WERI-Rb-1 (cell line): Measurements from ENCODE around the gene TTLL5.

Source experiments
- DNase-seq: peaks from one replicate; pipeline ENCODE4 v3.0.0-alpha.2; 2020
- H3K27ac ChIP-seq: fragments of 250-450 bp; sonication (Bioruptor Pico); 2 replicates; pipeline ENCODE4 v1.5.1; 2020; ENCODE audit warnings: mild to moderate bottlenecking, moderate library complexity
- H3K27me3 ChIP-seq: fragments of 250-450 bp; sonication (Bioruptor Pico); 2 replicates; pipeline ENCODE4 v1.5.1; 2021; ENCODE audit warnings: mild to moderate bottlenecking, low read depth, moderate library complexity; ENCODE audit not compliant: insufficient read depth, severe bottlenecking
- H3K36me3 ChIP-seq: fragments of 250-450 bp; sonication (Bioruptor Pico); 2 replicates; pipeline ENCODE4 v1.5.1; 2020; ENCODE audit warnings: mild to moderate bottlenecking, moderate library complexity
- H3K4me3 ChIP-seq: 2 replicates; pipeline ENCODE4 v1.5.1; 2011; ENCODE audit warnings: low read depth, mild to moderate bottlenecking, control low read depth, low read length
- H3K9me3 ChIP-seq: fragments of 250-450 bp; sonication (Bioruptor Pico); 2 replicates; pipeline ENCODE4 v1.5.1; 2021; ENCODE audit warnings: mild to moderate bottlenecking, moderate library complexity; ENCODE audit not compliant: severe bottlenecking
- TF ChIP-seq, protein P1 (sequence below): IDR thresholded peaks from 2 replicates; pipeline ENCODE4 v1.5.1; 2011; ENCODE audit warnings: low read depth, mild to moderate bottlenecking, control low read depth, inconsistent platforms, low read length

TTLL5 gene

DNA sequence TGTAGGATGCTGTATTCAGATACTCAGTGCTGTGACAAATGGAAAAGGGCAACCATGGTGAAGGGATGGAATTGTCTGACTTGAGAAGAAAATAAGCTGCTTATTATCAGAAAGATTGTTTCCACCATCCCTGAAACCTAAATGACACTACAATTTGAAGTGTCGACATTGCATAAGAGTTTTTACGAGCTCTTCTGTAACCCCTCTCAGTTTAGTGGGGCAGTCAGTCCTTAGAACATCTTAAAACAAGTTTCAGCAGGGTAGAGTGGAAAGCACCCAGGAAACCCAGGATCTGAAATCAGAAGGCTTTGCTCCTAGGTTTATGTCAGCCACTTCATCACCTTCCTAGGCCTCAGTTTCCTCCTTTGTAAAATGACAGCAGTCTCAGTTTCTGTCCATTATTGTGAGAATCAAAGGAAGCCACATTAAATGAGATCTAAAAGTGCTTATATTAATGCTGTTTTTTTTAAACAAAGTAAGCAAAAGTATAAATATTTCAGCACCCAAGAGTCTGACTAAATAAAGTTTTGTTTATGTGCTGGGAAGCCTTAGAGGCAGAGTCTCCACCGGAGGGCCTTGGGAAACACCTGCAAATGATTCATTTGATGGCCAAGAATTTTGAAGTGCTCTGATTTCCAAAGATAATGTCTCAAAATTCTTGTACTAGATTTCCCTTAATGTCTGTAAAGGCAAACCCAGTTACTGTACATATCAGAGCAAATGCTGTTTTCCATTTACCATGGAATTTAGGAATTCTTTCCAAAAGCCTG lies 326.3 kb downstream of the TTLL5 start:
- Histone ChIP-seq H3K9me3 (no peaks in the 10 kb centered on the region), H3K36me3 (peaks cover 8% of the 10 kb centered on the region), H3K27ac (no peak overlapping the region), H3K4me3 (no peak overlapping the region), H3K27me3 (no peaks in the 10 kb centered on the region)
- TF ChIP-seq, protein P1, sequence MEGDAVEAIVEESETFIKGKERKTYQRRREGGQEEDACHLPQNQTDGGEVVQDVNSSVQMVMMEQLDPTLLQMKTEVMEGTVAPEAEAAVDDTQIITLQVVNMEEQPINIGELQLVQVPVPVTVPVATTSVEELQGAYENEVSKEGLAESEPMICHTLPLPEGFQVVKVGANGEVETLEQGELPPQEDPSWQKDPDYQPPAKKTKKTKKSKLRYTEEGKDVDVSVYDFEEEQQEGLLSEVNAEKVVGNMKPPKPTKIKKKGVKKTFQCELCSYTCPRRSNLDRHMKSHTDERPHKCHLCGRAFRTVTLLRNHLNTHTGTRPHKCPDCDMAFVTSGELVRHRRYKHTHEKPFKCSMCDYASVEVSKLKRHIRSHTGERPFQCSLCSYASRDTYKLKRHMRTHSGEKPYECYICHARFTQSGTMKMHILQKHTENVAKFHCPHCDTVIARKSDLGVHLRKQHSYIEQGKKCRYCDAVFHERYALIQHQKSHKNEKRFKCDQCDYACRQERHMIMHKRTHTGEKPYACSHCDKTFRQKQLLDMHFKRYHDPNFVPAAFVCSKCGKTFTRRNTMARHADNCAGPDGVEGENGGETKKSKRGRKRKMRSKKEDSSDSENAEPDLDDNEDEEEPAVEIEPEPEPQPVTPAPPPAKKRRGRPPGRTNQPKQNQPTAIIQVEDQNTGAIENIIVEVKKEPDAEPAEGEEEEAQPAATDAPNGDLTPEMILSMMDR = no peak
- no peak for DNase-seq

DNA sequence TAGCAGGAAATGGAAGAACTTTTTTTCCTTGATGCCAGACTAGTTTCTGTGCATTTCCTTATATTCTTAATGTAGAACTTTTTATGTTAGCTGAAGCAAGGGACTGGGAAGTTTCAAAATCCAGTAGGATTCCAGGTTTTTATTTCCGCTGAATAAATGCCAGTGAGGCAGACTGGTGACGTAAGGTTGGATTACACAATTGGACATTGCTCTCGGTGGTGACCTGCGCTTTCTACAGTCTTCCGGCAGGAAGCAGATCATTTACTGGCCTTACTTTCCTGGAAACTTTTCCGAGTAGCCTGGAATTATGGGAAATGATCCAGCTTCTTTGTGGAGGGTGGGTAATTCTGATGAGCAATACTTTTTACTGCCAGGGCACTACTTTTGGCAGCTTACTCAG lies 328.1 kb downstream of the TTLL5 start:
- H3K27me3 ChIP-seq = no peaks in the 10 kb centered on the region
- TF ChIP-seq, protein P1 = no peak
- no peak overlapping the region for H3K4me3 ChIP-seq
- no peak for DNase-seq
- H3K36me3 ChIP-seq = peaks cover 8% of the 10 kb centered on the region
- H3K27ac ChIP-seq = no peak overlapping the region
- H3K9me3 ChIP-seq = no peaks in the 10 kb centered on the region

DNA sequence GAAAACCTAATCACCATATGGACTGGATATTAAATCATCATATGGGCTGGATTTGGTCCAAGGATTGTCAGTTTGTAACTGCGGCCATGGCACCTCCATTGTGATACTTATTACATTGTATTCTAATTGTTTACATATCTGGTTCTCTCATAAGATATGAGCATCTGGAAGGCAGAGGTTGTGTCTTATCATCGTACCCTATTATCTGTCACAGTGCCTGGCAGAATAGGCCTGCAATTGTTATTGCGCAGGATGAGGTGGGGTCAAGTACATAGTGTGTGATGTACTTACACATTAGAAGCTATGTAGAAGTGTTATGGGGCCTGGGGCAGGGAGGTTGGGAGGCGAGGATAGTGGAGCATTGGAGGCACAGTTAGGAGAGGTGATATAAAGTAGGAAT lies 329.3 kb downstream of the TTLL5 start:
- H3K27me3 ChIP-seq = no peaks in the 10 kb centered on the region
- no peak overlapping the region for H3K27ac ChIP-seq
- H3K4me3 ChIP-seq = no peak overlapping the region
- DNase-seq = no peak
- H3K36me3 ChIP-seq = peaks cover 8% of the 10 kb centered on the region
- no peaks in the 10 kb centered on the region for H3K9me3 ChIP-seq
- TF ChIP-seq, protein P1 = no peak

DNA sequence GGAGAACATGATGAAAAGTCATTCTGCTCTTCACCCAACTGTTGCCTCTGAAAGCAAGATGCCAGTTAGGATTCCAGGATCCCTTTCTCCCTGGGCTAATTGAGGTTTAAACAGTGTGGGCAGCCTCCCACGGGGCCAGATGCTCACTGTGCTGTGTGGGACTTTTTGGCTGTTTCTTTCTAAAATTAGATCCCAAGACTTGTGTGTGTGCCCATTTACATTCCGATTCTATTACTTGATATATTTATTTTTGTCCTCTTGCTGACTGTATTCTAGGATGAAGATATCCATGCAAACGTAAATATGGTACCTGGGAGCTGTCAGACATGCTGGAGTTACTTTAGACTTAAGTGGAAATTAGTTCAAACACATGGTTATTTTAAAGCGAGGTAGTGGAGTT lies 330.7 kb downstream of the TTLL5 start:
- no peak for DNase-seq
- H3K27ac ChIP-seq = no peak overlapping the region
- no peak overlapping the region for H3K4me3 ChIP-seq
- TF ChIP-seq, protein P1 = no peak
- no peaks in the 10 kb centered on the region for H3K9me3 ChIP-seq
- peaks cover 11% of the 10 kb centered on the region for H3K36me3 ChIP-seq
- H3K27me3 ChIP-seq = no peaks in the 10 kb centered on the region

DNA sequence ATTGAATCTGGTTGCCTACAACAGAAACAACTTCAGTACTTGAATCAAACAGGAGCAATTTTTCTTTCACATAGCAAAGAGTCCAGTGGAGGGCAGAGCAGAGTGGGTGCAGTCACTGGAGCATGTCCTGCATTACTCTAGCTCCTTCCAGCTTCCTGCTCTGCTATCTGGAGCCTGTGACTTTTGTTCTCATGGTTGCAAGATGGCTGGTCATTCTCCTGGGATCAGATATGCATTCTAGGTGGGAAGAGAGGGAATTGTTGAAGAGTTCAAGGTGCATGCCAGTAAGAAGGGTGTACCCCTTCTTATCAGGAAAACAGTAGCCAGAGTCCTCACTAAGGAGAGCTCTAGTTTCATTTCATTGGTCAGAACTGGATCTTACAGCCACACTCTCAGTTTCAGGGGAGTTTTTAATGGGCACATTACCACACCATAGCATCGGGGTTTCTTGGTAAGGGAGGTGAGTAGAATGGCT lies 332.6 kb downstream of the TTLL5 start:
- H3K27me3 ChIP-seq = no peaks in the 10 kb centered on the region
- H3K4me3 ChIP-seq = no peak overlapping the region
- H3K9me3 ChIP-seq = no peaks in the 10 kb centered on the region
- TF ChIP-seq, protein P1 = no peak
- no peak overlapping the region for H3K27ac ChIP-seq
- H3K36me3 ChIP-seq = peaks cover 11% of the 10 kb centered on the region
- DNase-seq = no peak
